ENCODE measurements around the gene PRKCE. TPM values are rescaled to one million over a fixed set of nuclear protein-coding genes. Genes with fewer than 3 reads are reported as not detected.

Gene PRKCE
- total and polyA plus RNA-seq, 2 of the 8 experiments (the other 6 are each of a cell fraction or from before 2014, with no cell fraction given) = 0.54 to 2.1 TPM

DNA sequence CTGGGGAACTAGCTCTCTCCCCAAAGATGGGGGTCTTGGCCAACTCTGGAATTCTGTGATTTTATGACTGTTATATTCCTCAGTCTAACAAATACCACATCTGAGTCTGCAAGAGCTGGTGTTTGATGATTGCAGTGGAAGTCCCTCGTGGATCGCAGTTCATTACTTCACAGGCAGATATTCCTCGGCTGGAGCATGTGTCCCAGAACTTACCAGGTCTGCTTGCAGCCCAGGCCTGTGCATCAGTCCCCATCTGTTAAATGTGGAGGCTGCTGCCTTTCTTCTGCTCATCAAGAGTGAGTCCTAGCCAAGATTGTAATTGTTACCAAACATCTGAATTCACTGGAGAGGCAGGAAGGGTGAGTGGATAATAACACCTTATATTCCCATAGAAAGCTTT, 55.5 kb downstream of the PRKCE start:
- Histone ChIP-seq H2AK5ac (ENCODE audit: low read depth, low read length) (no peak overlapping the region), H4K8ac (ENCODE audit: extremely low read depth, insufficient read depth, low read length) (no peak overlapping the region), H3K27ac (ENCODE audit: low read depth, low read length) (no peak overlapping the region), H2BK12ac (ENCODE audit: low read depth, low read length) (no peak overlapping the region), H3K4me2 (ENCODE audit: insufficient read depth in 1 of 2, low read depth in 2 of 2, low read length in 2 of 2) (no peak overlapping the region), H4K5ac (ENCODE audit: insufficient read length, low read depth, low read length) (no peak overlapping the region), H2BK120ac (replicated peaks; ENCODE audit: low read depth, low read length) (no peak overlapping the region), H3K14ac (ENCODE audit: insufficient read length) (no peak overlapping the region), H3K56ac (replicated peaks; ENCODE audit: insufficient read length, low read depth, low read length) (no peak overlapping the region), H3K79me2 (ENCODE audit: control insufficient read depth in 1 of 2, insufficient read depth in 2 of 2, low read length in 2 of 2) (no peaks in the 10 kb centered on the region), H3K36me3 (ENCODE audit: control insufficient read depth in 2 of 4, insufficient read depth in 4 of 4, low read length in 3 of 4) (no peaks in the 10 kb centered on the region), H4K20me1 (replicated peaks in 1 of 2; ENCODE audit: control insufficient read depth in 1 of 2, insufficient read depth in 2 of 2, low read length in 2 of 2) (no peaks in the 10 kb centered on the region), H3K4me3 (ENCODE audit: extremely low read depth in 1 of 4, insufficient read depth in 2 of 4, low read depth in 3 of 4, low read length in 4 of 4) (no peak overlapping the region), H3K79me1 (ENCODE audit: low read depth, low read length) (no peaks in the 10 kb centered on the region), H3K27me3 (replicated peaks in 1 of 4; ENCODE audit: control insufficient read depth in 3 of 4, extremely low read depth in 1 of 4, insufficient read depth in 3 of 4, low read length in 3 of 4) (0 out of 7 replicates have a peak, but pooled peaks cover 0 to 2% (median 0%) of the 10 kb centered on the region in 4 experiments), H2BK15ac (ENCODE audit: low read length) (no peak overlapping the region), H2BK20ac (ENCODE audit: low read length) (no peak overlapping the region), H4K91ac (replicated peaks; ENCODE audit: insufficient read length, low read length) (no peak overlapping the region), H3K18ac (ENCODE audit: extremely low read depth, low read length) (no peak overlapping the region), H2AFZ (ENCODE audit: low read length) (no peak overlapping the region), H3K23ac (ENCODE audit: insufficient read length) (no peak overlapping the region), H3K9me3 (ENCODE audit: insufficient read depth in 2 of 2, low read depth in 1 of 2, low read length in 1 of 2) (no peaks in the 10 kb centered on the region), H3K23me2 (ENCODE audit: low read depth, low read length) (no peaks in the 10 kb centered on the region), H3K9ac (replicated peaks in 1 of 4; ENCODE audit: extremely low read depth in 1 of 4, low read depth in 3 of 4, low read length in 3 of 4) (no peak overlapping the region), H2BK5ac (ENCODE audit: low read depth, low read length) (no peak overlapping the region), H3K4me1 (replicated peaks in 1 of 4; ENCODE audit: control insufficient read depth in 3 of 4, insufficient read depth in 4 of 4, low read length in 3 of 4) (no peaks in the 10 kb centered on the region), H3K4ac (replicated peaks; ENCODE audit: insufficient read length, low read depth, low read length) (no peak overlapping the region)
- POLR2A ChIA-PET (ENCODE audit: partially characterized antibody) = no interaction called here
- CTCF ChIA-PET (ENCODE audit: partially characterized antibody) = no interaction called here
- WGBS, 2 experiments (ENCODE audit: extremely low coverage in 1 of 2, insufficient coverage in 1 of 2, insufficient read length in 1 of 2, insufficient replicate concordance in 2 of 2, low coverage in 1 of 2, low lambda C conversion rate in 2 of 2, missing lambda C conversion rate in 1 of 2) = 89% methylated on average over 3 of the region's 3 CpGs; no CpG with 5 or more reads in 1 of the 2 experiments
- FAIRE-seq = no peak
- DNase-seq (ENCODE audit: low read depth in 1 of 2, low spot score in 2 of 2) = no peak
- TF ChIP-seq SP4 (IDR thresholded peaks at IDR 0.05; ENCODE audit: low read length) (no peak), KDM4A (IDR thresholded peaks at IDR 0.05; ENCODE audit: low read depth, low read length, severe bottlenecking) (no peak), SIRT6 (IDR thresholded peaks at IDR 0.05; ENCODE audit: low read length) (no peak), HDAC2 (IDR thresholded peaks at IDR 0.05; ENCODE audit: borderline replicate concordance in 1 of 2, low read depth in 2 of 2, low read length in 2 of 2) (no peak), CHD1 (IDR thresholded peaks at IDR 0.05; ENCODE audit: low read depth, low read length) (no peak), E2F6 (IDR thresholded peaks at IDR 0.05) (no peak), RNF2 (IDR thresholded peaks at IDR 0.05; ENCODE audit: borderline replicate concordance, low read depth, low read length, missing control alignments, poor library complexity, severe bottlenecking) (no peak), NRF1 (IDR thresholded peaks at IDR 0.05; ENCODE audit: low read depth, low read length) (no peak), EP300 (IDR thresholded peaks at IDR 0.05; ENCODE audit: borderline replicate concordance in 1 of 2, low read depth in 2 of 2, low read length in 2 of 2) (no peak)
- TF ChIP-seq, protein P1, sequence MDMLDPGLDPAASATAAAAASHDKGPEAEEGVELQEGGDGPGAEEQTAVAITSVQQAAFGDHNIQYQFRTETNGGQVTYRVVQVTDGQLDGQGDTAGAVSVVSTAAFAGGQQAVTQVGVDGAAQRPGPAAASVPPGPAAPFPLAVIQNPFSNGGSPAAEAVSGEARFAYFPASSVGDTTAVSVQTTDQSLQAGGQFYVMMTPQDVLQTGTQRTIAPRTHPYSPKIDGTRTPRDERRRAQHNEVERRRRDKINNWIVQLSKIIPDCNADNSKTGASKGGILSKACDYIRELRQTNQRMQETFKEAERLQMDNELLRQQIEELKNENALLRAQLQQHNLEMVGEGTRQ (IDR thresholded peaks at IDR 0.05; ENCODE audit: low read length) = no peak
- TF ChIP-seq, protein P2, sequence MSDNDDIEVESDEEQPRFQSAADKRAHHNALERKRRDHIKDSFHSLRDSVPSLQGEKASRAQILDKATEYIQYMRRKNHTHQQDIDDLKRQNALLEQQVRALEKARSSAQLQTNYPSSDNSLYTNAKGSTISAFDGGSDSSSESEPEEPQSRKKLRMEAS (IDR thresholded peaks at IDR 0.05) = no peak
